H1 (cell line): ENCODE data around the gene TNFRSF13B.

Experiments used
- CBX8 ChIP-seq: fragments of 300-800, 300-1000 bp; sonication (generic); IDR thresholded peaks from 2 replicates; pipeline ENCODE4 v1.7.1; 2016; ENCODE audit warnings: low read depth, low read length, borderline replicate concordance
- CEBPB ChIP-seq: IDR thresholded peaks from 2 replicates; pipeline ENCODE4 v1.6.1; 2012; ENCODE audit warnings: low read depth, low read length
- EP300 ChIP-seq, 2 experiments: IDR thresholded peaks; 1 replicate in 1 of 2; 2 replicates in 1 of 2; pipeline ENCODE4 v1.6.1; 2011 to 2012; ENCODE audit warnings: low read depth in 2 of 2, low read length in 2 of 2, mild to moderate bottlenecking in 2 of 2, borderline replicate concordance in 1 of 2, inconsistent platforms in 1 of 2, moderate library complexity in 1 of 2
- EZH2 ChIP-seq: fragments of 200-600 bp; sonication (generic); IDR thresholded peaks from 2 replicates; pipeline ENCODE4 v1.7.1; 2012; ENCODE audit warnings: low read depth, mild to moderate bottlenecking, moderate library complexity, low read length, inconsistent platforms; ENCODE audit not compliant: severe bottlenecking
- NRF1 ChIP-seq: IDR thresholded peaks from 2 replicates; pipeline ENCODE4 v1.6.1; 2011; ENCODE audit warnings: mild to moderate bottlenecking, low read depth, low read length, improper control_type of control experiment
- PHF8 ChIP-seq: fragments of 200-600 bp; sonication (generic); conservative IDR thresholded peaks from 2 replicates; pipeline ENCODE4 v1.7.1; 2012; ENCODE audit warnings: low read depth, mild to moderate bottlenecking, inconsistent platforms, low read length, moderate library complexity
- POLR2A ChIP-seq, 2 experiments: IDR thresholded peaks; 1 replicate in 1 of 2; 2 replicates in 1 of 2; pipeline ENCODE4 v1.6.1; 2011; ENCODE audit warnings: low read depth in 2 of 2, low read length in 2 of 2, mild to moderate bottlenecking in 2 of 2; ENCODE audit errors: control extremely low read depth in 1 of 2
- POLR2AphosphoS5 ChIP-seq: IDR thresholded peaks from 2 replicates; pipeline ENCODE4 v1.6.1; 2011; ENCODE audit warnings: low read depth, low read length
- RFX5 ChIP-seq: IDR thresholded peaks from 2 replicates; pipeline ENCODE4 v1.6.1; 2011; ENCODE audit warnings: low read depth, low read length, improper control_type of control experiment, borderline replicate concordance
- SIN3A ChIP-seq, 2 experiments: IDR thresholded peaks in 1 of 2; conservative IDR thresholded peaks in 1 of 2; 2 replicates each; pipeline ENCODE4 v1.6.1; 2011 to 2012; ENCODE audit warnings: low read length in 2 of 2, improper control_type of control experiment in 1 of 2, low read depth in 1 of 2, mild to moderate bottlenecking in 1 of 2
- SUZ12 ChIP-seq: fragments of 200-600 bp; sonication (generic); IDR thresholded peaks from 2 replicates; pipeline ENCODE4 v1.6.1; 2012; ENCODE audit warnings: mild to moderate bottlenecking, inconsistent platforms, low read length, moderate library complexity, mixed read lengths
- TAF1 ChIP-seq: IDR thresholded peaks from 2 replicates; pipeline ENCODE4 v1.6.1; 2011; ENCODE audit warnings: mild to moderate bottlenecking, low read depth, low read length
- TF ChIP-seq, protein P1 (sequence below), 3 experiments: IDR thresholded peaks; 1 replicate in 2 of 3; 2 replicates in 1 of 3; pipeline versions ENCODE4 v1.5.1 to v1.6.1; 2011; ENCODE audit warnings: low read length in 3 of 3, mild to moderate bottlenecking in 3 of 3, inconsistent platforms in 2 of 3, low read depth in 1 of 3, moderate library complexity in 1 of 3; ENCODE audit not compliant: insufficient read depth in 1 of 3; ENCODE audit errors: control extremely low read depth in 1 of 3
- TF ChIP-seq, protein P2 (sequence below): IDR thresholded peaks from 2 replicates; pipeline ENCODE4 v1.6.1; 2011; ENCODE audit warnings: low read depth, mild to moderate bottlenecking, low read length; ENCODE audit not compliant: insufficient read depth

DNA sequence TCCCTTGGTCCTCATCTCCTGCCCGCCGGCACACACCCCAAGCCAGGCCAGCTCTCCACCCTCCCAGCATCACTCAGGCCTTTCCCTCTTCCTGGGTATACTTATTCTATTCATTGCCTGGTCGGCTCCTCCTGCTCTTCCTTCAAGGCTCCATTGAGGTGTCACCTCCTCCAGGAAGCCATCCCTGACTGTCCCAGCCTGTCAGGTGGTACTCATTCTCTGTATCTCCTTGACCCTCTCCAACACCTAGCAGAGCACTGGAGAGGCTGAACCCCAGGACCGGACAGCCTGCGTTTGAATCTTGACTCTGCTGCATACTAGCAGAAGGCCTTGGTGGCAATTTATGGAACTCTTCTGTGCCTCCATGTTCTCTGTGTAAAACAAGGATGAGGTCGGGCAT is 428 bp upstream of the TNFRSF13B start:
- TF ChIP-seq SUZ12 (no peak), POLR2AphosphoS5 (no peak), SIN3A (conservative IDR thresholded peaks at IDR 0.05 in 1 of 2, IDR thresholded peaks at IDR 0.05 in 1 of 2; ENCODE audit: low read depth in 1 of 2, low read length in 2 of 2) (no peak), EP300 (IDR thresholded peaks at IDR 0.05; ENCODE audit: borderline replicate concordance in 1 of 2, low read depth in 2 of 2, low read length in 2 of 2) (no peak), PHF8 (no peak), CBX8 (no peak), EZH2 (no peak), POLR2A (IDR thresholded peaks at IDR 0.05; ENCODE audit: control extremely low read depth in 1 of 2, low read depth in 2 of 2, low read length in 2 of 2) (no peak), NRF1 (no peak), CEBPB (no peak), RFX5 (no peak), TAF1 (no peak)
- TF ChIP-seq, protein P1, sequence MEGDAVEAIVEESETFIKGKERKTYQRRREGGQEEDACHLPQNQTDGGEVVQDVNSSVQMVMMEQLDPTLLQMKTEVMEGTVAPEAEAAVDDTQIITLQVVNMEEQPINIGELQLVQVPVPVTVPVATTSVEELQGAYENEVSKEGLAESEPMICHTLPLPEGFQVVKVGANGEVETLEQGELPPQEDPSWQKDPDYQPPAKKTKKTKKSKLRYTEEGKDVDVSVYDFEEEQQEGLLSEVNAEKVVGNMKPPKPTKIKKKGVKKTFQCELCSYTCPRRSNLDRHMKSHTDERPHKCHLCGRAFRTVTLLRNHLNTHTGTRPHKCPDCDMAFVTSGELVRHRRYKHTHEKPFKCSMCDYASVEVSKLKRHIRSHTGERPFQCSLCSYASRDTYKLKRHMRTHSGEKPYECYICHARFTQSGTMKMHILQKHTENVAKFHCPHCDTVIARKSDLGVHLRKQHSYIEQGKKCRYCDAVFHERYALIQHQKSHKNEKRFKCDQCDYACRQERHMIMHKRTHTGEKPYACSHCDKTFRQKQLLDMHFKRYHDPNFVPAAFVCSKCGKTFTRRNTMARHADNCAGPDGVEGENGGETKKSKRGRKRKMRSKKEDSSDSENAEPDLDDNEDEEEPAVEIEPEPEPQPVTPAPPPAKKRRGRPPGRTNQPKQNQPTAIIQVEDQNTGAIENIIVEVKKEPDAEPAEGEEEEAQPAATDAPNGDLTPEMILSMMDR (IDR thresholded peaks at IDR 0.05; ENCODE audit: control extremely low read depth in 1 of 3, insufficient read depth in 1 of 3, low read depth in 1 of 3, low read length in 3 of 3): no peak
- TF ChIP-seq, protein P2, sequence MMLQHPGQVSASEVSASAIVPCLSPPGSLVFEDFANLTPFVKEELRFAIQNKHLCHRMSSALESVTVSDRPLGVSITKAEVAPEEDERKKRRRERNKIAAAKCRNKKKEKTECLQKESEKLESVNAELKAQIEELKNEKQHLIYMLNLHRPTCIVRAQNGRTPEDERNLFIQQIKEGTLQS: no peak
